ENCODE measurements around the gene DCP1B. TPM values are rescaled to one million over a fixed set of nuclear protein-coding genes. Genes with fewer than 3 reads are reported as not detected.

The DCP1B gene
- 6.7 TPM for total RNA-seq

DNA sequence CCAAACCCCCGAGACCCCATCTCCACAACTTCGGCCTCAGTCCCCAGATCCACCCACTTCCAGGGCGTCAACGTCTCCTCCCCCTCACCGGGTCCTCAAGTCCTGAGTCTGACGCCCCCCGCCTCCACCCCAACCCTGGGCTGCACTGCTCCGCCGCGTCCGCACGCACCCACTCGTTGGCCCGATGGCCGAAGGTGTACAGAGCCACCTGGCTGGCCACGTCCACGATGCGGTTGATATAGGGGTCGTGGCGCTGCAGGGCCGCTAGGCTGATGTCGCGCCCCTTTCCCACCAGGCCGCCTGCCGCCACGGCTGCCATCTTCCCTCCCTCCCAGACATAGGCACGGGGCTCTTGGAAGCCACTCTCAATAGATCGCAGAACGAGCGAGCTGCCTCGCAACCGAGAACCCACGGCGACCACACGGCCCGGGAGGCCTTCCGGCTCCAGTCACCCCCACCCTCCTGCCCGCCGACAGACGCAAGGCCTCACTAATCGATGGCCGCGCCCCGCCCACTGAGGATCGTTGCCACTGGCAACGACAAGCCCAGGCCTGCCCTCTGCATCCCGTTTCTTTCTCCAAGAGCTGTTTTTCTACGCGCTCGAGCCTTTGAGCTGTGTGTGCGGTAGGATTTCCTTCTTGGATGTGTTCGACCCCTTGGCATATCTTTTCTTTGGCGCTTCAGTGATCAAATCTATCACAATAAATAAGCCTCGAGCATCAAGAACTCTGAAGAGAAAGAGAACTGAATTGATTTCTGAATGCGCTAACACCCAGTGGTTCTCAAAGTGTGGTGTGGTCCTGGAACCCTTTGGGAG, at the start of gene DCP1B:
Gene DCP1B (minus strand): TSS at position 345 of the 817 bp plus-strand sequence. CDS start 26 bp downstream, at position 319.
- peak within 1 kb of the TSS; percentile 84 for H3K4me3 ChIP-seq (ENCODE audit: low read length)
- H3K9me3 ChIP-seq (ENCODE audit: low read depth, low read length) = no peaks in the 10 kb centered on the region
- H3K4me1 ChIP-seq (ENCODE audit: insufficient read depth, low read length) = peaks cover 17% of the 10 kb centered on the region
- H3K27me3 ChIP-seq (ENCODE audit: insufficient read depth, low read length) = no peaks in the 10 kb centered on the region

DNA sequence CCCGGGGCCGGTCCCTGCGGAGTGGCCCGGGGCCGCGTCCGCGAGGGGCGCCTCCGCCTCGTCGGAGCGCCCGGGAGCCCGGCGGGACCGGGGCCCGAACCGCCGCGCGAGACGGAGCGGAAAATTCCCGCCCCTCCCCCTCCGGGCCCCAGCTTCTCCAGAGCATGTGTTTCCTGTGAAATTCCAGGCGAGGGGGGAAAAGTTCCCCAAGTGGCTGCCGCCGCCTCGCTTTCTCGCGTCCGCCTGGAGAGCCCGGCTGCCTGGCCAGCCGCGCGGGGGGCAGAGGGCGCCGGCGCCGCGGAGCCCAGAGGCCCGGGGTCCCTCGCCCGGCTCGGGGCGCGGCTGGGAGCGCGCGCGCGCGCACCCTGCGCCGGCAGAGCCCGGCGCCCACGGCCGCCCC, 49.4 kb upstream of the DCP1B start:
- Histone ChIP-seq H3K9me3 (ENCODE audit: low read depth, low read length) (no peaks in the 10 kb centered on the region), H3K4me3 (ENCODE audit: low read length) (no peak overlapping the region), H3K27me3 (ENCODE audit: insufficient read depth, low read length) (peaks cover 56% of the 10 kb centered on the region), H3K4me1 (ENCODE audit: insufficient read depth, low read length) (peaks cover 5% of the 10 kb centered on the region)

DNA sequence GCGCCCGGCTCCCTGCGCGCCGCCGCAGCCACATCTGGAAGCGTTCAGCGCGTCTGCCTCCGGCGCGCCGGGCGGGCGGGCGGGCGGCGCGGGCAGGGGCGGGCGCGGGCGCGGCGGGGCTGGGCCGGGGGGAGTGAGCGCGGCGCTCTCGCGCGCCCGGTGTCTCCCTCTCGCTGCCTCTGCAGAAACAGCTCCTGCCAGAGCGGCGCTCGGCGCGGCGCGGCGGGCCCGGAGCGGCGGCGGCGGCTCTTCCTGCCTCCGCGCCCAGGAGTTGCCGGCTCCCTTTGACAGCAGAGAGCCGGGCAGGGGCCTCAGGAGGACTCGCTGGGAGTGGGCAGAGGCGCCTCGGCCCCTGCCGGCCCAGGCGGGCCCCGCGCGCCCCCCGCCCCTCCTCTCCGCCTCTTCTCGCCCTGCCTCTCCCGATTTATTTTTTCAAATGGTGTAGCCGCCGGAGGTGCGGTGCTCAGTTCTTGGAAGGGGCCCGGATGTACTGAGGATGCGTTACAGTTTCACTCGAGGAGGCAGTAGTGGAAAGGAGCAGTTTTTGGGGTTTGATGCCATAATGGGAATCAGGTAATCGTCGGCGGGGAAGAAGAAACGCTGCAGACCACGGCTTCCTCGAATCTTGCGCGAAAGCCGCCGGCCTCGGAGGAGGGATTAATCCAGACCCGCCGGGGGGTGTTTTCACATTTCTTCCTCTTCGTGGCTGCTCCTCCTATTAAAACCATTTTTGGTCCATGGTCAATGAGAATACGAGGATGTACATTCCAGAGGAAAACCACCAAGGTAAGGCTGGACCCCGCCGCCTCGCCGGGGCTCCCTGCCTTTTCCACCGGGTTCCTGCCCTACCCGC, 48.8 kb upstream of the DCP1B start, which contains the start of gene CACNA1C:
Gene CACNA1C (plus strand): TSS at position 162 of the 853 bp plus-strand sequence. CDS start 576 bp downstream, at position 738.
- no peaks in the 10 kb centered on the region for H3K9me3 ChIP-seq (ENCODE audit: low read depth, low read length)
- no peak within 1 kb of the TSS for H3K4me3 ChIP-seq (ENCODE audit: low read length)
- H3K4me1 ChIP-seq (ENCODE audit: insufficient read depth, low read length) = peaks cover 5% of the 10 kb centered on the region
- peaks cover 56% of the 10 kb centered on the region for H3K27me3 ChIP-seq (ENCODE audit: insufficient read depth, low read length)

DNA sequence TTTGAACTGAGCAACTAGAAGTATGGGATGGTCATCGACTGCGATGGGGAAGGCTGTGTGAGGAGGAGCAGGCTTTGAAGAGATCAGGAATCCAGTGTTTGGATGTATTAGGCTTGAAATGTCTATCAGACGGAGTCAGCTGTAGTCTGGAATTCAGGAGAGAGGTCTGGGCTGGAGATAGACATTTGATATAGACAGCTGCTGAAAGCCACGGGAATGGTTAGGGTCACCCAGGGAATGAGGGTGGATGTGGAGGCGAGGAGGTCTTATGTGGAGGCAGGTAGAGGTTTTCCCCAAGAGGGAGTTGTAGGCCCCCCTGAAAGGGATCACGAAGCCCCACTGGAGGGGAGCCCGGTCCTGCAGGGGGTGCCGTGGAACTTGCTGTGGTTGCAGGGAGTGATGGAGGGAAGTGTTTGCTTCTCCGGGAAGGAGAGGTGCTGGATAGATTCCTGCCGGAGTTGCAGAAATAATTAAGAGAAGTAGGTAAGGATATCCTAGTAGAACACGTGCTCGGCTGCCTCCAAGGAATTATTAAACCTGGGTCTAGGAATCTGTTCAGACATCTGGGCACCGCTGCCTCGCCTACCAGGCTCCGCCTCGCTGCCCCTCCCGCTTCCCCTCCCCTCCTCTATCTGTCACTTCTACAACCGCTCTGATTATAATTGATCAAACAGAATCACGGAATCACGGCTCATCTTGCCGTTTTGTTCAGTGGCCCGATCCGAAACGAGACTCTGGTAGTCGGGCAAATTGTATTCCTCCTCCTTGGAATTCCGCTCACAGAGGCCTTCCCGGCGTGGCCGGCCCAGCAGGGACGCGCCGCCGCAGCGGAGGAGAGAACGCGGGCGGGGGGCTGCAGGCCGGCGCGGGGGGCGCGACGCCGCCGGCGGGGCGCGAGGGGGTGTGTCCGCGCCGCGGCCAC, 47.7 kb upstream of the DCP1B start:
- Histone ChIP-seq H3K9me3 (ENCODE audit: low read depth, low read length) (no peaks in the 10 kb centered on the region), H3K27me3 (ENCODE audit: insufficient read depth, low read length) (peaks cover 56% of the 10 kb centered on the region), H3K4me3 (ENCODE audit: low read length) (no peak overlapping the region), H3K4me1 (ENCODE audit: insufficient read depth, low read length) (peaks cover 5% of the 10 kb centered on the region)

DNA sequence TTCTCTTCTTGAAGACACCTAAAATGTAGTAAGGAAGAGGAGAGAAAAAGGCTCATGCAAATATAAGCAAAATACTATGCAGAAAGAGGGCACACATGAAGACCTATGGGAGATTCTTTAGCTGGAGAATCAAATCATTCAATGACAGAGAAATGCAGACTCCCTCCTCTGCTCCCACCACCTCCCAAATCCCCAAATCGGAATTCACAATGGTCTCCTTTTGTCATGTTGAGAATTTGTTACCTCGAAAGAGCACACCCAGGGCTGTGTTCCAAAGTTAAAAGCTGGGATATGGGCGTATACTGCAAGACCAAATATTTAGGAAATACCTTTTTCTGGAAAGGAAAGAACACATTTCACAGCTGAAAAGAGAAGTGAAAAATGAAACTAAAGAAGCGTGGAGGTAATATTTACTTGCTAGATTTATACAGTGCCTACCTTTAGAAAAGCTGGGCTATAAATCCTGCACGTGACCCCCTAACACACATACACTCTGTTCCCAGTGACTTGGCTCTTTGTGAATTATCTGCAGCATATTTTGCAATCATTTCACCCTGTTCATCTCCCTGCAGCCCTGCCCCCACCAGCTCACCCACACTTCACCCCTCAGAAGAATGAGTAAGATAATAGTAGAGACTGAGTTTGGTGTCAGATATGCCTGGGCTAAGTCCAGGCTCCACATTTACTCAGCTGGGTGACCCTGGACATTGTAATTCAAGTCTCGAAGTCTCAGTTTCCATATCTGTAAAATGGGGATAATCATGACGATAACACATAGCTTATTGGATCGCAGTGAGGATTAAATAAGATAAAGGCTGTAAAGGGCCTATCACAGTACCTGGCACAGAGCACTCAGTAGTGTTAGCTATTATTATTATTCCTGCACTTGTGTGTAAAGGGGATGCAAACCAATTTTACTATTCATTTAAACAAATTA, 45.6 kb upstream of the DCP1B start:
- Histone ChIP-seq H3K4me1 (ENCODE audit: insufficient read depth, low read length) (peaks cover 5% of the 10 kb centered on the region), H3K4me3 (ENCODE audit: low read length) (no peak overlapping the region), H3K27me3 (ENCODE audit: insufficient read depth, low read length) (peaks cover 43% of the 10 kb centered on the region), H3K9me3 (ENCODE audit: low read depth, low read length) (no peaks in the 10 kb centered on the region)

DNA sequence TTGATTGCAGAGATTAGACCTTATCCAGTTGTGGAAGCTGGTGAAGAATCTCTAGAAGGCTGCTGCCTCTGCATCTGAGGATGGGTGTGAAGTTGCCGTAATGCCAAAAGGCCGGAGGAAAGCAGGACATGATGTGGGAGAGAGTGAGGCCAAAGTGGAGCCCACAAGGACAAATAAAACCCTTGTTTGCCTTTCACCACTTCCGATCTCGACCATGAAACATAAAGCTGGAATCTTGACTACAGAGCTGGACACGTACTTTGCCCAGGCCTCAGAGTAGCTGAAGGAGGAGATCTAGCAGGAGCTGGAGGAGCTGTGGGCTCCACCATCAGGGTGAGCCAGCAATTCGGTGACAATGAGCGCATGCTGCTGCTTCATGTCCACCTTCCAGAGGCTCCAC, 43.5 kb upstream of the DCP1B start:
- Histone ChIP-seq H3K4me1 (ENCODE audit: insufficient read depth, low read length) (no peaks in the 10 kb centered on the region), H3K9me3 (ENCODE audit: low read depth, low read length) (no peaks in the 10 kb centered on the region), H3K27me3 (ENCODE audit: insufficient read depth, low read length) (peaks cover 32% of the 10 kb centered on the region), H3K4me3 (ENCODE audit: low read length) (no peak overlapping the region)

DNA sequence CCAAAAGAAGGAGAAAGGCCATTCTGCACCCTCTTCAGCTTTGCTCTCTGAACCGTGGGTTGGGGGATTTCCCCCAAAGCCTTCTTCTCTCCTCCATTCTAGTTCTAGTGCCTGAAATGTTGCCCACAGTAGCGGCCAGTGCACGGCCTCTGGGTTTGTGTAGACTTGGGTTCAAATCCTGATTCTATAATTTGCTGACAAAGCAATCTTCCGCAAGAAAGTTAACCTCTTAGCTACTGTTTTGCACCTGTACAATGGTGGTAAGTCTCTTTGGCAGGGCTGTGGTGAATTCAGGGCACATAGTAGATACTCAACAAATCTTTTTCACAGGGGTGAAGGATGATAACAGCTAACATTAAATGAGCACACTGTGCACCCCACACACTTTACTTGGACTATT, 42.7 kb upstream of the DCP1B start:
- Histone ChIP-seq H3K9me3 (ENCODE audit: low read depth, low read length) (no peaks in the 10 kb centered on the region), H3K27me3 (ENCODE audit: insufficient read depth, low read length) (peaks cover 34% of the 10 kb centered on the region), H3K4me1 (ENCODE audit: insufficient read depth, low read length) (no peaks in the 10 kb centered on the region), H3K4me3 (ENCODE audit: low read length) (no peak overlapping the region)

DNA sequence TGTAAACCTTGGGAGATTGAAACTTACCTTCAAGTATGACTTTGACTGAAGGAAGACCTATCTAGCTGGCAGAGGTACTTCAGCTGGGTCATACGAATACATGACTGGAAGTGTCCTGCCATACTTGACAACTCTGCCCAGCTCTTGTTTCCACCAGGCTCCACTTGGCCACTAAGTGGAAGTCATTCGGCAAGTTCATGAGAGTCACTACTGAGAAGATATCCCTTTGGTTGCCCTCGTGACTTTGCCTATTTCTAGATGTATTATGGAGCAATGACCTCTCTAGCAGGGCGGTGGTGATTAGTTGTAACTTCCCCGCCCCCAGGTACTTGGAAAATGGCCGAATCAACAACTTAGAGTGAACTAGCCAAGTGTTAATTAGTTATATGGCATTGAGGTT, 39.9 kb upstream of the DCP1B start:
- Histone ChIP-seq H3K4me1 (ENCODE audit: insufficient read depth, low read length) (no peaks in the 10 kb centered on the region), H3K9me3 (ENCODE audit: low read depth, low read length) (no peaks in the 10 kb centered on the region)

DNA sequence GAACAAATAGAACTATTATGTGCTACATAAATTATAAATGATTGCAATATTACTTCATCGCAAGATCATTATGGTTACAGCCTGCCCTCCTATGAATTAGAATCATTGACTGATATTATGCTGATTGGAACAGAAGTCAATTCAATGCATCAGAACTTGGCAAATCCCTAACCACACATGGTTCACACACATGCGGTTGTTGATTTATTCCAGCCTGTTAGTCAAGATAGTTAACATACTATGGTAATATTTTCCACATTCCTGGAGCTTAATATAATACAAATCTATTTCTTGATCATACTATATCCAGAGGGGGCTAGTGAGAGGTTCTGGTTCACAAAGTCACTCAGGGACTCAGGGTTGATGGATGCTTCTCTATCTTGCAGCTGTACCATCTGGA, 38.8 kb upstream of the DCP1B start:
- Histone ChIP-seq H3K4me1 (ENCODE audit: insufficient read depth, low read length) (no peaks in the 10 kb centered on the region), H3K27me3 (ENCODE audit: insufficient read depth, low read length) (peaks cover 19% of the 10 kb centered on the region), H3K9me3 (ENCODE audit: low read depth, low read length) (no peaks in the 10 kb centered on the region), H3K4me3 (ENCODE audit: low read length) (no peak overlapping the region)

More for the DNA sequence above, 39.9 kb upstream of the DCP1B start:
- Histone ChIP-seq H3K4me3 (ENCODE audit: low read length) (no peak overlapping the region), H3K27me3 (ENCODE audit: insufficient read depth, low read length) (peaks cover 19% of the 10 kb centered on the region)

DNA sequence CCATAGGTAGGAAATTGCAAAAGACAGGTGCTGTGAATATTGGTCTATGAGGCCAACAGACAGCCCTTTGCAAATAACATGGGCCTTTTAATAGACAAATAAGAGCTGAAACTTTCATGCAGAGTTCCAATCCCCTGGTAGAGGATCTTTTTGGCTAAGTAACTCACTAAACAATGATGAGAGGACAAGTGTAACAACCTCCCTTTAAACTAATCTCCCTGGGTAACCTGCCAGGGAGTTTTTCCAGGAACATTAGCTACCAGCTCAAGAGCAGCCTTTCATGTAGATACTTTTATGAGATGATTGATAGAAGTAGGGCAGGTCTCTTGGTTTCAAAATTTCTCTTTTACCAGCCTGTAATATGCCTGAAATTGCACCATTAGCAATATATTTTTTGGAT, 34.8 kb upstream of the DCP1B start:
- Histone ChIP-seq H3K27me3 (ENCODE audit: insufficient read depth, low read length) (peaks cover 37% of the 10 kb centered on the region), H3K9me3 (ENCODE audit: low read depth, low read length) (no peaks in the 10 kb centered on the region), H3K4me3 (ENCODE audit: low read length) (no peak overlapping the region), H3K4me1 (ENCODE audit: insufficient read depth, low read length) (peaks cover 11% of the 10 kb centered on the region)

DNA sequence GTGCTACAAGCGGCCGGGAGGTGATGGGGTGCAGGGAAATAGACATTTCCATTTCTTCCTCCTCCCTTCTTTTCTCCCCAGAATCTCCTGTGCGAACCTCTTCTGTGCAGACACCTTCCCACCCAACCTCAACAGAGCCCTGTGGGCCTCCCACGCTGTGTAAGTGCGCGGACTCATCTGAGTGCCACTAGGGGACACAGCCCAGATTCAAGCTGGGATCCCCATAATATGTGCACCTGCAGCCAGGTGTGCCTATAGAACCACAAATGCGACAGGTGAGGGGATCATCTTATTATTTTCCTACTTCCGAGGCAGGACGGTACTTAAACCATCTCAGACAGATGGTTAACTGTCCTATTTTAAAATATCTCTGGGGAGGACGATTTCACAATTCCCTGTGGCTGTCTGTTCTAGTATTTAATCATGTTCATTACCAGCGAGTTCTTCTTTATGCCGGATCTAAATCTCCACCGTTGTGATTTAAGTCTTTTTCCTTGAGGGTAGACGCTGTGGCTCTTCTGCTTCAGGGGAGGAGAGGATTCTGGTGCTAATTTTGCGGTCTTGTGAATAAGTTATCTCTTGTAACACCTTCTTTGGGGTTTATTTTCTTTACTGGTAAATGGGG, 31.3 kb upstream of the DCP1B start:
- Histone ChIP-seq H3K4me3 (ENCODE audit: low read length) (no peak overlapping the region), H3K27me3 (ENCODE audit: insufficient read depth, low read length) (peaks cover 35% of the 10 kb centered on the region), H3K4me1 (ENCODE audit: insufficient read depth, low read length) (peaks cover 11% of the 10 kb centered on the region), H3K9me3 (ENCODE audit: low read depth, low read length) (no peaks in the 10 kb centered on the region)

DNA sequence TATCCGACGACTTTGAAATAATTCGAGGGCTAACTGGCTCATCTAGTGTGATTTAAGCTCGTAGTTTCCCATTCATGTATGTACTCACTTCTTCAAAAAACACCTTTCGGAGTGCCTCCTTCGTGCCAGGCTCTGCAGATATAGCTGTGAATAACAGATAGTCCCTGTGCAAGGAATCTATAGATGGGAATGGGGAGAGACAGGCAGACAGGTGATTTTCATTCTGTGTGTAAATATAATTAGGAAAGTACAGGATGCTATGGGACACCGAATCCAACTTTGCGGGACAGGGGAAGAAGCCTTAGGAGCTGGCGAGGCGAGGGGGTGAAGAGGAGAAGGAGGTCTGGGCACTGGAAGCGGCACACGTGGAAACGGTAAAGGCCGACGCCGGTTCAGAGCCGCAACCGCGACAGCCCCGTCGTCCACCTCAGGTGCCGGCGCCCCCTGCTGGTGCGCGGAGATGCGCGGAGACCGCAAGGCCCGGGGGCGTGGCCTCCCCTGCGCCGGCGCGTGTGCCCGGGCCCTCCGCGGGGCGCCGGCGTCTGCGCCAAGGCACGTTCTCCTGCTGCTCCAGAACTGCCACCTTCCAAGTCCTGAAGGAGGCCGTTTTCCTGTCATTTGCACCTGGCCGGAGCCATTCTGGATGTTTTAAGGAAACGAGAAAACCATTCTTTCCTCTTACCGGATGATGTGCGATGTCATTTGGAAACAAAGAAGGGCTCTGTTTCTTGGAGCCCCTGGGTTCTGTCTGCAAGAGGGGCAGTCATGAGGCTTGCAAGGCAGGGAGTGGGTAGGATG, 30.6 kb upstream of the DCP1B start:
- Histone ChIP-seq H3K27me3 (ENCODE audit: insufficient read depth, low read length) (peaks cover 30% of the 10 kb centered on the region), H3K4me1 (ENCODE audit: insufficient read depth, low read length) (peaks cover 11% of the 10 kb centered on the region), H3K9me3 (ENCODE audit: low read depth, low read length) (no peaks in the 10 kb centered on the region), H3K4me3 (ENCODE audit: low read length) (peak overlapping the region; percentile 4)

DNA sequence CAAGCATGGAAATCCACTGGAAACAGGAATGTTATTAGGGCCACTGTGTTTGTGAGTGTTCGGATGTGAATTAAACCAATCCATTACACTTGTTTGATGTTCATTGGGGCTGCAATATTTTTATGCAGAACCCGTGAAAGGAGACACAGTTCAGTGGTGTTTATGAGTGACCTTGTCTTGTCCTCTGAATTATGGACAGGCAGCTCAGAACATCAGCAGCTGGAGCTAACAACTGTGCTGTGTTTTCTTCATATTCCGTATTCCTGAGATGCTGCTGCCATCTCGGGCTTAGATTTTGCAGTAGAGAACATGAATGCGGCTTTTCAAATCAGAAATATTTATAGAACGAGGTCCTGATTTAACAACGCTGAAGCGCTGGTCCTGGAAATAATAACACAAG, 28.2 kb upstream of the DCP1B start:
- Histone ChIP-seq H3K9me3 (ENCODE audit: low read depth, low read length) (no peaks in the 10 kb centered on the region), H3K4me1 (ENCODE audit: insufficient read depth, low read length) (peaks cover 11% of the 10 kb centered on the region), H3K27me3 (ENCODE audit: insufficient read depth, low read length) (peaks cover 23% of the 10 kb centered on the region), H3K4me3 (ENCODE audit: low read length) (no peak overlapping the region)

Measured in mononuclear cell (primary cell).